ENCODE results near the gene SLC18A3.

DNA sequence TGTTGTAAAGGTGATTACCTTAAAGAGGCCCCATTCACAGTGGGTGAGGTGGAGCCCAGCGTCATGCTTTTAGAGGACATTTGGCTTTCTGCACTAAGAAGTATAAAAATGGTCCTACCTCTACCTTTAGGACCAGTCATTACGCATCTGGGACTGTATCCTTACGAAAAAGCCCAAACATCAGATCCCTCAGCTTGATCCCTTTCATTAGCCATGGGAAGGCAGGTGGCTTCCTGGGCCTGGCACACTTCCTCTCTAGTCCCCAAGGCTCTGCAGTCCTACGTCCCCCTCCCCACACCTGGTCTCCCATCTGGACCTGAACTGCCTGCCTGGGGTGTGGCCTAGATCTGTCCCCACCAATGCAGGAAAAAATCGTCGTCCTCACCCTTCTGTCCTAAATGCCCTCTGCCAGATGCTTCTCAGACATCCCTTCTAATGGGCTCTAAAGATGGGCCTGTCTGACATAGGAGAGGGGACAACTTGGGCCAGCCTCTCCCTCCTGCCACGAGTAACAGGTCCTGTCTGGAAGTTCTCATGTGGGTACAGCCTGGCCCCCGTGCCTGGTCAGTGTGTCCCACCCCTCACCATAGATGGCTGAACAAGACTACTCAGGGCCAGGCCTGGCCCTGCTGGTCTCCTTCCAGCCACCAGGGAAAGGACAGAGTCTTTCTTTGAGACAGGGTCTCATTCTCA lies 11.8 kb upstream of the SLC18A3 start:
- TF ChIP-seq, protein P1, sequence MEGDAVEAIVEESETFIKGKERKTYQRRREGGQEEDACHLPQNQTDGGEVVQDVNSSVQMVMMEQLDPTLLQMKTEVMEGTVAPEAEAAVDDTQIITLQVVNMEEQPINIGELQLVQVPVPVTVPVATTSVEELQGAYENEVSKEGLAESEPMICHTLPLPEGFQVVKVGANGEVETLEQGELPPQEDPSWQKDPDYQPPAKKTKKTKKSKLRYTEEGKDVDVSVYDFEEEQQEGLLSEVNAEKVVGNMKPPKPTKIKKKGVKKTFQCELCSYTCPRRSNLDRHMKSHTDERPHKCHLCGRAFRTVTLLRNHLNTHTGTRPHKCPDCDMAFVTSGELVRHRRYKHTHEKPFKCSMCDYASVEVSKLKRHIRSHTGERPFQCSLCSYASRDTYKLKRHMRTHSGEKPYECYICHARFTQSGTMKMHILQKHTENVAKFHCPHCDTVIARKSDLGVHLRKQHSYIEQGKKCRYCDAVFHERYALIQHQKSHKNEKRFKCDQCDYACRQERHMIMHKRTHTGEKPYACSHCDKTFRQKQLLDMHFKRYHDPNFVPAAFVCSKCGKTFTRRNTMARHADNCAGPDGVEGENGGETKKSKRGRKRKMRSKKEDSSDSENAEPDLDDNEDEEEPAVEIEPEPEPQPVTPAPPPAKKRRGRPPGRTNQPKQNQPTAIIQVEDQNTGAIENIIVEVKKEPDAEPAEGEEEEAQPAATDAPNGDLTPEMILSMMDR (IDR thresholded peaks at IDR 0.05; ENCODE audit: low read depth, low read length, poor library complexity, severe bottlenecking) = no peak
- TF ChIP-seq EZH2phosphoT487 (IDR thresholded peaks at IDR 0.05; ENCODE audit: borderline replicate concordance, low read length) = no peak

All from DOHH2 (cell line).